ENCODE results near the gene NDUFS1. TPM values are rescaled to one million over a fixed set of nuclear protein-coding genes. Genes with fewer than 3 reads are reported as not detected.

NDUFS1 gene
- total and polyA plus RNA-seq, 9 of the 15 experiments (the other 6 are each of a cell fraction or from before 2014, with no cell fraction given): 75.0 to 130 (median 91.5) TPM

DNA sequence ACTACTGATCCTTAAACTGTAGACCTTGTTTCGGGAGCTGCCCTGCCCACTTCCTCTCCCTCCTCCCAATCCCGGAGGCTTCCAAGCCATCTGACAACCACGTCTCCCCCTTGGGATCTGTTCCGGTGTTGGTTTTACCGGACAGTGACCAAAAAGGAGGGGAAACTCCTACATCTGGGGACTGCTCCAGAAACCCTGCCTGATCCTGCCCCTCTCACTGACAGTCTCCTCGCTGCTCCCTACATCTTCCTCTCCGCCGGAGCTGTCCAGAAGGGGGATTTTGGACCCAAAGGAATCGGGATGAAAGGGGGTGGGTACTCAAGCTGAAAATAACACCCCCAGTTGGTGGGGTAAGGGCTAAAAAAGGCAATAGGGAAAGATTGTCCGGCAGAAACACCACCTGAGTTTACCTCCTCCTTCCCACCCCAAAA, 74.8 kb downstream of the NDUFS1 start (continued):
- TF ChIP-seq UBTF (IDR thresholded peaks at IDR 0.05; ENCODE audit: borderline replicate concordance in 1 of 2, low read depth in 2 of 2, low read length in 2 of 2) (peak; percentile 54 to 84; a peak in 3 of 4 replicates), EP400 (IDR thresholded peaks at IDR 0.05) (0 out of 2 replicates have a peak, but pooled peaks have one; percentile 48), SPI1 (IDR thresholded peaks at IDR 0.05; ENCODE audit: borderline replicate concordance, low read depth, low read length) (peak; percentile 70; the same call in 1 of the 2 replicates), ZKSCAN8 (CRISPR knock-in tag; IDR thresholded peaks at IDR 0.05) (no peak), SAP30 (IDR thresholded peaks at IDR 0.05; ENCODE audit: borderline replicate concordance, insufficient read depth, low read depth, low read length, poor library complexity, severe bottlenecking) (peak; percentile 29), PRDM10 (IDR thresholded peaks at IDR 0.05; ENCODE audit: partially characterized antibody) (peak; percentile 77), CREM (IDR thresholded peaks at IDR 0.05; ENCODE audit: low read depth) (0 out of 2 replicates have a peak, but pooled peaks have one; percentile 12), ZBTB11 (CRISPR knock-in tag; IDR thresholded peaks at IDR 0.05) (peak in 1 of 3 experiments; percentile 86; a peak in 2 of 6 replicates), CHCHD3 (CRISPR knock-in tag; IDR thresholded peaks at IDR 0.05) (no peak), KDM5B (IDR thresholded peaks at IDR 0.05; ENCODE audit: insufficient replicate concordance, low read depth, low read length) (peak; percentile 41), PHB2 (IDR thresholded peaks at IDR 0.05; ENCODE audit: low read depth) (no peak), GABPA (tag; conservative IDR thresholded peaks at IDR 0.05; ENCODE audit: low read depth) (peak; percentile 68), SIN3A (IDR thresholded peaks at IDR 0.05; ENCODE audit: borderline replicate concordance in 2 of 2, control insufficient read depth in 1 of 2, low read depth in 2 of 2, low read length in 2 of 2) (peak in 1 of 2 experiments; percentile 9; a peak in 1 of 4 replicates), ZNF586 (CRISPR knock-in tag; conservative IDR thresholded peaks at IDR 0.05) (no peak)
- TF ChIP-seq, protein P1, sequence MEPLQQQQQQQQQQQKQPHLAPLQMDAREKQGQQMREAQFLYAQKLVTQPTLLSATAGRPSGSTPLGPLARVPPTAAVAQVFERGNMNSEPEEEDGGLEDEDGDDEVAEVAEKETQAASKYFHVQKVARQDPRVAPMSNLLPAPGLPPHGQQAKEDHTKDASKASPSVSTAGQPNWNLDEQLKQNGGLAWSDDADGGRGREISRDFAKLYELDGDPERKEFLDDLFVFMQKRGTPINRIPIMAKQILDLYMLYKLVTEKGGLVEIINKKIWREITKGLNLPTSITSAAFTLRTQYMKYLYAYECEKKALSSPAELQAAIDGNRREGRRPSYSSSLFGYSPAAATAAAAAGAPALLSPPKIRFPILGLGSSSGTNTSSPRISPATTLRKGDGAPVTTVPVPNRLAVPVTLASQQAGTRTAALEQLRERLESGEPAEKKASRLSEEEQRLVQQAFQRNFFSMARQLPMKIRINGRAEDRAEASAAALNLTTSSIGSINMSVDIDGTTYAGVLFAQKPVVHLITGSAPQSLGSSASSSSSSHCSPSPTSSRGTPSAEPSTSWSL (CRISPR knock-in tag; IDR thresholded peaks at IDR 0.05; ENCODE audit: borderline replicate concordance): no peak

All from K562 (cell line).